ENCODE measurements around the gene ATP6V0D1. TPM values are rescaled to one million over a fixed set of nuclear protein-coding genes. Genes with fewer than 3 reads are reported as not detected.

The ATP6V0D1 gene
- total RNA-seq, 3 donors from 2014 or later: 101 to 122 (median 104) TPM

DNA sequence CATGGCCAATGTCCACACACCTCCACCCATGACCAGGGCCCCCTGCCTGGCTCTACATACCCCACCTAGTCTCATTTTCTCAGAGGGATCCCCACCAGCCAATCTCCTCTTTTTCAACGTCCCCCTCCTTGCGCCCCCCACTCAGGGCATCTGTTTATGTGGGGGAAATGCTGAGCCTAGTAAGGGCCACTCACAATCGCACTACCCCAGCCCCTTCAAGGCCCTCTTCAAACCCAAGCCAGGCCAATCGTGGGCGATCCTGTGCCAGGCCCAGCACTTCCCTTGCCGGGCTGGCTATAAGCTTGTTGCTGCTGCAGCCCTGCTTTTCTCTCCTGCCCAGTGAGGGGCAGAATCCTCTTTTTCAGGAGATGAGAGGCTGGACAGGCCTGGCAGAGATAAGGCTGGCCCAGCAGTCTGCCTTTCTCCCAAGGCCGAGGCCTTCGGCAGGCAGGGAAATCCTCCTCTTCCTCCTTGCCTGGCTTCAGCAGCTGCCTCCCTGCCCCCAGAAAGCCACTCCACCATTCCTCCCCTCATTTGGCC, 33.9 kb downstream of the ATP6V0D1 start:
- Histone ChIP-seq H3K27me3 (no peaks in the 10 kb centered on the region), H3K9me3 (no peaks in the 10 kb centered on the region), H3K4me1 (peaks cover 28 to 62% of the 10 kb centered on the region in 2 donors), H3K4me3 (no peak overlapping the region), H3K36me3 (no peaks in the 10 kb centered on the region), H3K27ac (peak overlapping the region; percentile 48 to 68)
- no peak for DNase-seq (ENCODE audit: low spot score in 2 of 2)
- intact Hi-C loops (cut with DNase I; ENCODE audit: low total_unique reads): no loop called here
- TF ChIP-seq POLR2A (IDR thresholded peaks at IDR 0.05) (no peak), POLR2AphosphoS5 (IDR thresholded peaks at IDR 0.05) (no peak)
- TF ChIP-seq, protein P1, sequence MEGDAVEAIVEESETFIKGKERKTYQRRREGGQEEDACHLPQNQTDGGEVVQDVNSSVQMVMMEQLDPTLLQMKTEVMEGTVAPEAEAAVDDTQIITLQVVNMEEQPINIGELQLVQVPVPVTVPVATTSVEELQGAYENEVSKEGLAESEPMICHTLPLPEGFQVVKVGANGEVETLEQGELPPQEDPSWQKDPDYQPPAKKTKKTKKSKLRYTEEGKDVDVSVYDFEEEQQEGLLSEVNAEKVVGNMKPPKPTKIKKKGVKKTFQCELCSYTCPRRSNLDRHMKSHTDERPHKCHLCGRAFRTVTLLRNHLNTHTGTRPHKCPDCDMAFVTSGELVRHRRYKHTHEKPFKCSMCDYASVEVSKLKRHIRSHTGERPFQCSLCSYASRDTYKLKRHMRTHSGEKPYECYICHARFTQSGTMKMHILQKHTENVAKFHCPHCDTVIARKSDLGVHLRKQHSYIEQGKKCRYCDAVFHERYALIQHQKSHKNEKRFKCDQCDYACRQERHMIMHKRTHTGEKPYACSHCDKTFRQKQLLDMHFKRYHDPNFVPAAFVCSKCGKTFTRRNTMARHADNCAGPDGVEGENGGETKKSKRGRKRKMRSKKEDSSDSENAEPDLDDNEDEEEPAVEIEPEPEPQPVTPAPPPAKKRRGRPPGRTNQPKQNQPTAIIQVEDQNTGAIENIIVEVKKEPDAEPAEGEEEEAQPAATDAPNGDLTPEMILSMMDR (IDR thresholded peaks at IDR 0.05): no peak

DNA sequence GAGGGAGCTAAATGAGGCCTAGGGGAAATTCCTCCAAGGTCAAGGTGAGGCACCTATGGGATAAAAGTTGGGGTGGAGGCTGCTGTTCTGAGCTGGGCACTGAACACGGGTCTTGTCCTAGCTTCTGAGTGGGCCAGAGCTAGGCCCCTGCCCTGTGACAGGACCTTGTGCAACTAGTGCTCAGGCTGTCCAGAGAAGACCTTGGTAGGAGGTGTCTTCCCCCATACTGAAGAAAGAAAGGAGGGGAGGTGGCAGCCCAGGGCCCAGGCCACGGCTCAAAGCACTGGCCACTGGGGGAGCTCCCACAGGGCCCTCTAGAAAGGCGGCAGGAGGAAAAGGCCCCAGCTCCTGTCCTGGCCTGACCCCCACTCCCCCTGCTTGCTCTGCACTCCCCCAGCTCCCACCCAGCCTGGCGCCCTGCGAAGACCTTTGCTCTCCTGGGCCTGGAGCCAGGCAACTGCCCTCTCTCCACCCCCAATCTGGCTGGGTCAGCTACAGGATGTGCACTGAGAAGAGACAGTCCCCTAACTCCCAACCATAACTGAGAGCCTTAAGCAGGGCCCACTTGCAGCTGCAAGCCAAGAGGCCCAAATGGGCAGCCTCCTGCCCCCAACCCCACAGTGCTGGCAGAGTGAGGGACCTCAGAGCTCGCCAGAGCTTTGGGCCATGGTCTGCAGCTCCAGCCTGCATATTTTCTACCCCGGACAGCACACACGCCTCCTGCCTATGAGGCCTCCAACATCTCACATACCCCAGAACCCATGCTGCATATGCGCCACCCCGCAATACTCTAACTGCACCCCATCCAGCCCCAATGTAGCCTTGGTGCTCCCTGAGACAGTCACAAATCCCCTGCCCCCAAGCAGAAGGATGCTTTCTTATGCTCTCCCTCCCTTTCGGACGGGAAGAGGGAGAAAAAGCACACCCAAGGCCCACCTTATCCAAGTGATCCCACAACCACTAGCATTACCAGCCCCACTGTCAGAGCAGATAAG, 34.7 kb downstream of the ATP6V0D1 start:
- Histone ChIP-seq H3K9me3 (no peaks in the 10 kb centered on the region), H3K4me1 (peaks cover 28 to 61% of the 10 kb centered on the region in 2 donors), H3K27me3 (no peaks in the 10 kb centered on the region), H3K27ac (peak overlapping the region; percentile 65 to 68), H3K4me3 (no peak overlapping the region), H3K36me3 (no peaks in the 10 kb centered on the region)
- intact Hi-C loops (cut with DNase I; ENCODE audit: low total_unique reads): no loop called here
- DNase-seq (ENCODE audit: low spot score in 2 of 2): no peak
- TF ChIP-seq POLR2AphosphoS5 (IDR thresholded peaks at IDR 0.05) (no peak), POLR2A (IDR thresholded peaks at IDR 0.05) (no peak)
- TF ChIP-seq, protein P1 (IDR thresholded peaks at IDR 0.05): no peak

DNA sequence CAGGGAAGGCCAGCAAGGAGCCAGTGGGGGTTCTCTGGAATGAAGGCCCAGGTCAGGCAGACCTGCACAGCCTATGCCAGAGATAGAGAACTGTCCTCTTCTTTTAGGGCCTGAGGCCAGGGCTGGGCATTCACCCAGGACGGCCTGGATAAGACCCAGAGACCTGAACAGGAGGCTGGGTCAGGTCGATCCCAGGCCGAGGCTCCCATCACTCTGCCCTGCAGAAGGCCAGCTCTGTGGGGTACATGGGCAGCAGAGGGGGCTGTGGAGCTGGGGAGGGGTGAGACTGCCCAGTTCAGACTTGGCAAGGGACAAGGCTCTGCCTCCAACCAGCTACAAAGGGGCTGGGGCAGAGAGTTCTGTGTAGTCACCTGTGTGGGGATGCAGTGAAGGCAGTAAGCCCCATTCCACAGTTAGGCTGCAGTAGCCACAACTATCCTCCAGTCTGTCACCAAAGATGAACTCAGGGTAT, 35.5 kb downstream of the ATP6V0D1 start:
- no peaks in the 10 kb centered on the region for H3K36me3 ChIP-seq
- peak in 1 of 2 donors; percentile 73 for DNase-seq (ENCODE audit: low spot score in 2 of 2)
- peaks cover 28 to 58% of the 10 kb centered on the region in 2 donors for H3K4me1 ChIP-seq
- no peaks in the 10 kb centered on the region for H3K9me3 ChIP-seq
- H3K27me3 ChIP-seq: no peaks in the 10 kb centered on the region
- no peak overlapping the region for H3K4me3 ChIP-seq
- intact Hi-C loops (cut with DNase I; ENCODE audit: low total_unique reads): no loop called here
- TF ChIP-seq, protein P1 (IDR thresholded peaks at IDR 0.05): peak in 1 of 3 donors; percentile 21
- TF ChIP-seq POLR2A (IDR thresholded peaks at IDR 0.05): no peak
- peak overlapping the region; percentile 65 to 68 for H3K27ac ChIP-seq

DNA sequence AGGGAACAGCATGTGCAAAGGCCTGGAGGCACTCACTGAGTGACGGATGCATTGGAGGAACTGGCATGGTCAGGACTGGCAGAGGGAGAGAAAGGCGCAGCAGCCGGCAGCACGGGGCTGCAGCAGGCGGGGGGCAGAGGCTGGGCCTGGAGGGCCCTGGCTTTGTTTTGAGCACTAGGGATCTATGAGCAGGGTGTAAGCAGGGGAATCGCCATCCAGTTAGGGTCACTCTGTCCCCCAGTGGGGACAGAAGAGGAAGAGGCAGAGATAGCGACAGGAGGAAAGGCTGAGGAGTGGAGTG, 35.9 kb downstream of the ATP6V0D1 start:
- no peak overlapping the region for H3K4me3 ChIP-seq
- H3K27me3 ChIP-seq: no peaks in the 10 kb centered on the region
- H3K27ac ChIP-seq: peak overlapping the region; percentile 65 to 68
- no peaks in the 10 kb centered on the region for H3K9me3 ChIP-seq
- no peaks in the 10 kb centered on the region for H3K36me3 ChIP-seq
- peaks cover 28 to 55% of the 10 kb centered on the region in 2 donors for H3K4me1 ChIP-seq
- intact Hi-C loops (cut with DNase I; ENCODE audit: low total_unique reads): no loop called here
- DNase-seq (ENCODE audit: low spot score in 2 of 2): no peak
- TF ChIP-seq, protein P1 (IDR thresholded peaks at IDR 0.05): no peak
- TF ChIP-seq POLR2AphosphoS5 (IDR thresholded peaks at IDR 0.05) (no peak), POLR2A (IDR thresholded peaks at IDR 0.05) (no peak)
